GM23338 (cell line): ENCODE results near the gene NUDT9. TPM values are rescaled to one million over a fixed set of nuclear protein-coding genes. Genes with fewer than 3 reads are reported as not detected.

Source experiments
- ATAC-seq: fragments of 200-7000 bp; cut with Tn5 transposase; 3 replicates; pipeline ENCODE4 v1.9.1; 2020
- DNase-seq: peaks from one replicate; pipeline ENCODE4 v3.0.0-alpha.2; 2015; ENCODE audit warnings: low spot score
- H2AFZ ChIP-seq: fragments of 200-600 bp; sonication (generic); 2 replicates; pipeline ENCODE4 v1.8.0; 2016; ENCODE audit warnings: antibody characterized with exemption, mild to moderate bottlenecking, moderate library complexity
- H3F3A ChIP-seq: fragments of 200-600 bp; sonication (generic); replicated peaks from 2 replicates; pipeline ENCODE4 v1.8.0; 2017; ENCODE audit warnings: antibody characterized with exemption, mixed run types, low read depth
- H3K27ac ChIP-seq: fragments of 200-600 bp; sonication (generic); 2 replicates; pipeline ENCODE4 v1.6.1; 2016; ENCODE audit warnings: low read depth
- H3K27me3 ChIP-seq: fragments of 200-600 bp; sonication (generic); 2 replicates; pipeline ENCODE4 v1.8.0; 2016; ENCODE audit warnings: mild to moderate bottlenecking, mixed run types, moderate library complexity; ENCODE audit not compliant: insufficient read depth
- H3K36me3 ChIP-seq: fragments of 200-600 bp; sonication (generic); 2 replicates; pipeline ENCODE4 v1.8.0; 2016; ENCODE audit warnings: mild to moderate bottlenecking; ENCODE audit not compliant: insufficient read depth
- H3K4me1 ChIP-seq: fragments of 200-600 bp; sonication (generic); 2 replicates; pipeline ENCODE4 v1.8.0; 2016; ENCODE audit warnings: mild to moderate bottlenecking, moderate library complexity; ENCODE audit not compliant: insufficient read depth
- H3K4me2 ChIP-seq: fragments of 200-600 bp; sonication (generic); 2 replicates; pipeline ENCODE4 v1.7.1; 2017; ENCODE audit warnings: mixed run types
- H3K4me3 ChIP-seq: fragments of 200-600 bp; sonication (generic); 2 replicates; pipeline ENCODE4 v1.6.1; 2016; ENCODE audit warnings: mixed run types
- H3K79me2 ChIP-seq: fragments of 200-600 bp; sonication (generic); replicated peaks from 2 replicates; pipeline ENCODE4 v1.8.0; 2017; ENCODE audit warnings: mild to moderate bottlenecking; ENCODE audit not compliant: insufficient read depth
- H3K9me2 ChIP-seq: fragments of 200-600 bp; sonication (generic); 2 replicates; pipeline ENCODE4 v1.8.0; 2017; ENCODE audit not compliant: insufficient read depth
- H4K20me1 ChIP-seq: fragments of 200-600 bp; sonication (generic); replicated peaks from 2 replicates; pipeline ENCODE4 v1.8.0; 2017; ENCODE audit warnings: mild to moderate bottlenecking; ENCODE audit not compliant: insufficient read depth
- H3K27ac Mint-ChIP-seq: 2 replicates; pipeline ENCODE4 v1.8.0; 2020; ENCODE audit warnings: inconsistent platforms, mild to moderate bottlenecking, moderate library complexity, mixed read lengths
- H3K27me3 Mint-ChIP-seq: 3 replicates; pipeline ENCODE4 v1.8.0; 2022; ENCODE audit warnings: low read depth, mild to moderate bottlenecking, moderate library complexity, mixed read lengths, inconsistent platforms; ENCODE audit not compliant: insufficient read depth, poor library complexity
- H3K36me3 Mint-ChIP-seq: 3 replicates; pipeline ENCODE4 v1.8.0; 2021; ENCODE audit warnings: low read depth, mild to moderate bottlenecking, inconsistent platforms, moderate library complexity, mixed read lengths
- H3K4me1 Mint-ChIP-seq: 3 replicates; pipeline ENCODE4 v1.8.0; 2020; ENCODE audit warnings: mild to moderate bottlenecking, inconsistent platforms, mixed read lengths
- H3K4me3 Mint-ChIP-seq: 3 replicates; pipeline ENCODE4 v1.8.0; 2021; ENCODE audit warnings: moderate library complexity, mild to moderate bottlenecking, inconsistent platforms, mixed read lengths
- H3K9me3 Mint-ChIP-seq: 3 replicates; pipeline ENCODE4 v1.8.0; 2020; ENCODE audit warnings: moderate library complexity, mild to moderate bottlenecking, inconsistent platforms, mixed read lengths
- CREB1 ChIP-seq: fragments of 250-450 bp; sonication (Bioruptor Pico); IDR thresholded peaks from 2 replicates; pipeline ENCODE4 v1.5.0; 2020; ENCODE audit warnings: low read depth, mild to moderate bottlenecking, moderate library complexity
- EZH2 ChIP-seq: fragments of 200-600 bp; sonication (generic); IDR thresholded peaks from one replicate; pipeline ENCODE4 v1.8.0; 2017; ENCODE audit warnings: antibody characterized with exemption, mild to moderate bottlenecking, low read depth; ENCODE audit not compliant: unreplicated experiment
- EZH2phosphoT487 ChIP-seq: fragments of 200-600 bp; sonication (generic); IDR thresholded peaks from one replicate; pipeline ENCODE4 v1.8.1; 2018; ENCODE audit warnings: antibody characterized with exemption; ENCODE audit not compliant: unreplicated experiment
- JUNB ChIP-seq: IDR thresholded peaks from one replicate; pipeline ENCODE4 v1.6.1; 2016; ENCODE audit warnings: antibody characterized with exemption; ENCODE audit not compliant: unreplicated experiment
- NANOG ChIP-seq: IDR thresholded peaks from 2 replicates; pipeline ENCODE4 v1.6.1; 2016; ENCODE audit warnings: antibody characterized with exemption, borderline replicate concordance
- REST ChIP-seq: IDR thresholded peaks from one replicate; pipeline ENCODE4 v1.6.1; 2018; ENCODE audit warnings: antibody characterized with exemption; ENCODE audit not compliant: unreplicated experiment
- STAT1 ChIP-seq: IDR thresholded peaks from one replicate; pipeline ENCODE4 v1.6.1; 2016; ENCODE audit warnings: antibody characterized with exemption; ENCODE audit not compliant: unreplicated experiment
- ZNF114 ChIP-seq: fragments of 250-450 bp; sonication (Bioruptor Pico); IDR thresholded peaks from 2 replicates; pipeline ENCODE4 v1.5.0; 2020; ENCODE audit warnings: mild to moderate bottlenecking, moderate library complexity
- ZNF331 ChIP-seq: fragments of 250-450 bp; sonication (Bioruptor Pico); IDR thresholded peaks from 2 replicates; pipeline ENCODE4 v1.5.0; 2020; ENCODE audit warnings: low read depth, mild to moderate bottlenecking, moderate library complexity
- ZNF462 ChIP-seq: fragments of 250-450 bp; sonication (Bioruptor Pico); IDR thresholded peaks from 2 replicates; pipeline ENCODE4 v1.5.0; 2020; ENCODE audit warnings: mild to moderate bottlenecking, moderate library complexity
- polyA plus RNA-seq: library from polyadenylated mRNA; unstranded; fragments of >200 nt; fragmentation: Nextera tagmentation; extraction: Ambion mirVana; gene quantifications from 2 replicates; pipeline ENCODE4 v1.2.1, GENCODE V29; 2016
- total RNA-seq: library from RNA; depleted of rRNA; stranded (reverse); fragments of >200 nt; shearing (Covaris generic); gene quantifications from 2 replicates; pipeline ENCODE4 v1.2.3, GENCODE V29; 2014
- TF ChIP-seq, protein P1 (sequence below): IDR thresholded peaks from 2 replicates; pipeline ENCODE4 v1.6.1; 2016; ENCODE audit warnings: antibody characterized with exemption

NUDT9 gene
- total and polyA plus RNA-seq, 2 experiments from 2014 or later, result 22.9 to 43.4 TPM

- no peak overlapping the region for H3K4me2 ChIP-seq
- H3K9me2 ChIP-seq, result peaks cover 3% of the 10 kb centered on the region; the same call in 1 of the 2 replicates
- no peak overlapping the region for H3K27ac Mint-ChIP-seq
- peaks cover 4% of the 10 kb centered on the region; the same call in 2 of the 3 replicates for H3K9me3 Mint-ChIP-seq
- TF ChIP-seq NANOG (no peak), CREB1 (no peak), EZH2phosphoT487 (no peak), JUNB (no peak), ZNF462 (no peak), EZH2 (no peak), REST (no peak), STAT1 (no peak), ZNF114 (CRISPR knock-in tag) (no peak), ZNF331 (CRISPR knock-in tag) (no peak)
- TF ChIP-seq, protein P1, sequence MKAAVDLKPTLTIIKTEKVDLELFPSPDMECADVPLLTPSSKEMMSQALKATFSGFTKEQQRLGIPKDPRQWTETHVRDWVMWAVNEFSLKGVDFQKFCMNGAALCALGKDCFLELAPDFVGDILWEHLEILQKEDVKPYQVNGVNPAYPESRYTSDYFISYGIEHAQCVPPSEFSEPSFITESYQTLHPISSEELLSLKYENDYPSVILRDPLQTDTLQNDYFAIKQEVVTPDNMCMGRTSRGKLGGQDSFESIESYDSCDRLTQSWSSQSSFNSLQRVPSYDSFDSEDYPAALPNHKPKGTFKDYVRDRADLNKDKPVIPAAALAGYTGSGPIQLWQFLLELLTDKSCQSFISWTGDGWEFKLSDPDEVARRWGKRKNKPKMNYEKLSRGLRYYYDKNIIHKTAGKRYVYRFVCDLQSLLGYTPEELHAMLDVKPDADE, result no peak
- H3K4me3 Mint-ChIP-seq, result no peak overlapping the region
- no peak overlapping the region for H3K4me3 ChIP-seq
- peaks cover 6% of the 10 kb centered on the region for H3K27me3 Mint-ChIP-seq
- H3K4me1 Mint-ChIP-seq, result peaks cover 20% of the 10 kb centered on the region
- no peak for DNase-seq
- no peak overlapping the region for H3K27ac ChIP-seq
- no peaks in the 10 kb centered on the region for H3K36me3 Mint-ChIP-seq
- no peaks in the 10 kb centered on the region for H3K27me3 ChIP-seq
- no peaks in the 10 kb centered on the region for H3K36me3 ChIP-seq
- no peaks in the 10 kb centered on the region for H3K79me2 ChIP-seq
- no peak for ATAC-seq
- no peaks in the 10 kb centered on the region for H3F3A ChIP-seq
- no peaks in the 10 kb centered on the region; the same call in 1 of the 2 replicates for H3K4me1 ChIP-seq
- no peaks in the 10 kb centered on the region for H4K20me1 ChIP-seq
- H2AFZ ChIP-seq, result no peak overlapping the region
These were observed 11.7 kb upstream of the NUDT9 start for GRCh38 chr4:87410679-87411078.
